CD4-positive, alpha-beta T cell treated with Interleukin-10 for 1 hour (primary cell): ENCODE measurements around the gene FAF1.
A peak's percentile ranks its signal among the peaks of the same experiment; 100 is the strongest.
"Not testable (repeated sequence)": the region's sequence is repeated elsewhere in the genome, so short reads cannot be mapped to it uniquely, and the experiment has no call there.

Experiments
- DNase-seq: peaks from one replicate; pipeline ENCODE4 v3.0.0-alpha.2; 2020

The FAF1 gene

DNA sequence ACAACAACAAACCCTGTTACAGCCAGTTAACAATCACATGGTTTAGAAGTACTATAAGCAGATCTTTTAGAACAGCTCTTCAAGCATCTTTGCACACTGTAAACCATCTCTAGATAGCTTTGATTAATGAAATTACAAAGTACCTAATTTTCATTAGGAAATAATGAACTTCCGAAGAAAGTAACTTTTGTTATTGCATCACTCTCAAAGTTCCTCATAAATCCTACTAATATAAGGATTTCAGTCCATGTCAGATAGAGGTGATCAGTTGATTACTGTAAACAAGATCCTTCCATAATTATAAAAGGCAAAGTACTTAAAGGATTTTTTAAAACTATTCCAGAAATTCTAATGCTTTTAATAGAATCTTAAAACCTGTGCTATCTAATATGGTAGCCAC is 58.2 kb downstream of the FAF1 start:
- no peak for DNase-seq

DNA sequence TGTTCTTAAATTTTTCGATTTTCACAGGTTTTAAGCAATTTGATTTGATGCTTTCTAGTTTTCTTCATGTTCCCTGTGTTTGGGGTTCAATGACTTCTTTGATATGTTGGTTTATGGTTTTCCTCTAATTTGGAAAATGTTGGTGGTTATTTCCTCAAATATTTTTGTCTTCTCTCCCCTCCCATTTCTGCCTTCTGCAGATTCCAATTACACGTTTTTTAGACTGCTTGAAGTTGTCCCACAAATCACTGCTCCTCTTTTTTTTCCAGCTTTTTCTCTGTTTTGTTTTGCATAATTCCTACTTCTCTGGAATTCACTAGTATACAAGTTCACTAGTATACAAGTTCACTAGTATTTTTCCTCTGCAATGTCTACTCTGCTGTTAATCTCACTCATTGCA is 61.3 kb downstream of the FAF1 start:
- no peak for DNase-seq

DNA sequence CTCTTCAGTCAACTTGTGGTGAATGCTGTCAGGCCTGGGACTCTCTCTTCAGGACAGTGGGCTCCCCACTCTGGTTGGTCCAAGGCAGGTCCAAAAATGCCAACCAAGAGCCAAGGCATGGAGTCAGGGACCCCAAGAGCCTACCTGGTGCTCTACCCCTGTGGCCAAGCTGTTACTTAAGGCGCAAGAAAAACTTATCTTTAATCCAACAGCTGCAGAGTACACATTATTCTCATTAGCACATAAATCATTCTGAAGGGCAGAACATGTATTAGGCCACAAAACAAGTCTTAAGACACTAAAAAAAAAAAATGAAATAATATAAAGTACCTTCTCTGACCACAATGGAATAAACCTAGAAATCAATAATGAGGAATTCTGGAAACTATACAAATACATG is 65.7 kb downstream of the FAF1 start:
- no peak for DNase-seq

DNA sequence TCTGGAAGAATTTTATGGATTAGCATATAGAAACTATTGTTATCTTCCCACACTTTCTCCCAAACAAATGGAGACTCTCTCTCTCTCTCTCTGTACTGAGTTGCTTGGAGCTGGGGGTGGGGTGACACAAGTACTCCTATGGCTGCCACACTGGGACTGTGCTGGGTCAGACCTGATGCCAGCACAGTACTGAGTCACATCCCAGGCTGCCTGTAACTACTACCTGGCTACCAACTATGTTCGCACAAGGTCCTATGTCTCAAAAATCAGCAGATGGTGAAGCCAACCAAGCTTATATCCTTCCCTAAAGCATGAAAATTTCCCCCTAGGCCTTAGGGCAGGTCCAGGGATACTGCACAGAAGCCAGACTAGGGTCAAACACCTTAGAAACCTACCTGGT is 66.6 kb downstream of the FAF1 start:
- no peak for DNase-seq

DNA sequence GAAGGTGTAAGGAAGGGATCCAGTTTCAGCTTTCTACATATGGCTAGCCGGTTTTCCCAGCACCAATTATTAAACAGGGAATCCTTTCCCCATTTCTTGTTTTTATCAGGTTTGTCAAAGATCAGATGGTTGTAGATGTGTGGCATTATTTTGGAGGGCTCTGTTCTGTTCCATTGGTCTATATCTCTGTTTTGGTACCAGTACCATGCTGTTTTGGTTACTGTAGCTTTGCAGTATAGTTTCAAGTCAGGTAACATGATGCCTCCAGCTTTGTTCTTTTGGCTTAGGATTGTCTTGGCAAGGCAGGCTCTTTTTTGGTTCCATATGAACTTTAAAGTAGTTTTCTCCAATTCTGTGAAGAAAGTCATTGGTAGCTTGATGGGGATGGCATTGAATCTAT is 72.5 kb downstream of the FAF1 start:
- not testable (repeated sequence) for DNase-seq

DNA sequence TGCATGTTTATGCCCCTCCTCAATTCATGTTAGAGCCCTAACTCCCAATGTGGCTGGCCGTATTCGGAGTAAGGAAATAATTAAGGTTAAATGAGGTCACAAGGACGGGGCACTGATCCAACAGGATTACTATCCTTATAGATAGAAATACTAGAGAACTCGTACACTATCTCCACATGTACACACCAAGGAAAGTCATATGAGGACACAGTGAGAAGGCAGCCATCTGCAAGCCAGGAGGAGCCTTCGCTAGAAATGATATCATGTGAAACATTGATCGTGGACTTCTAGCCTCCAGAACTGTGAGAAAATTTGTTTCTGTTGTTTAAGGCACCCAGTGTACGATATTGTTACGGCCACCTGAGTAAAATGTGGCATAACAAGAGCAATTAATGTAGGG is 79.7 kb downstream of the FAF1 start:
- no peak for DNase-seq

DNA sequence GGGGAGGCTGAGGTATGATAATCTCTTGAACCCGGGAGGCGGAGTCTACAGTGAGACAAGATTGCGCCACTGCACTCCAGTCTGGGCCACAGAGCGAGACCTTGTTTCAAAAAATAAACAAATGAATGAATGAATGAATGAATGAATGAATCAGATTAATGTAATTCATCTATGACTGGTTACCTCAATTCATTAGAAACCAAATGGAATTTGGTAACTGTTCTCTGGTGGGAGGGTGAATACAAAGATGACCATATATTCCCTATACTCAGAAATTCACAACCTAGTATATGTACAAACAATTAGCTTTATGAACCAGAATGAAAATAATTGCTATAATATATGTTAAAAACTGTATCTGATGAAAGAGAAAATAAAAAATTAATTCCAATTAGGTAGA is 80.9 kb downstream of the FAF1 start:
- no peak for DNase-seq

DNA sequence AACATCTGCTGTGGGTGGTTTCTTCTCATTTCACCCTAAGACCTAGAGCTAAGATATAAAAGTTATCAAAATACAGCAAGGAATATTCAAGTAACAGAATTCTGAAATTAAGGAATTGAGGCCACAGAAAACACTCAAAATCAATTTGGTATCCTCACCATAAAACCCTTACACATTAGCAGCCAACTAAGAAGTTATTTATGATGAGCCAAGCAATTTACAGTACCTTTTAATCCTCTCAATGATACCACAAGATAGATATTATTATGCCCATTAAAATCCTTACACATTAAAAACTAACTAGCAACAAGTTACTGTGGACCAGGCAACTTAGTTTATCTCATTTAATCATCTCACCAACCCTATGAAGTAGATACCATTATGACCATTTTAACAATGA is 81.6 kb downstream of the FAF1 start:
- DNase-seq: no peak

DNA sequence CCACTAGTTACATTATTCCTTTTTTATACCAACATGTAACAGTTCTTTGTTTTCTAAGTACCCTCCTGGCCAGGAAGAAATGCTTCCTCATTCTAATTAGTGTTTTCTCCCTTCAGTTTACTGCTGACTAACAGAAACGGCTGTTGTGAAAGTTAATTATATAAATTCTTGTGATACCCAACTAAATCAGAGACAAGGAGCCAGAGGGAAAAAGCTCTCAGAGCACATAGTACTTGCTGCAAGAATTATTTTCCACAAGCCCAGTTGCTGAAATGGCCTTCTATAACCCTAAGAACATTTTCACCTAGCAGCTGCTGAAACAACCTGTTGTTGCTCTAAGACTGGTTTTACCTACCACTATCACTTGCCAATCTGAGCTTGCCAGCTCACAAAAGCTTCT is 82.4 kb downstream of the FAF1 start:
- no peak for DNase-seq

DNA sequence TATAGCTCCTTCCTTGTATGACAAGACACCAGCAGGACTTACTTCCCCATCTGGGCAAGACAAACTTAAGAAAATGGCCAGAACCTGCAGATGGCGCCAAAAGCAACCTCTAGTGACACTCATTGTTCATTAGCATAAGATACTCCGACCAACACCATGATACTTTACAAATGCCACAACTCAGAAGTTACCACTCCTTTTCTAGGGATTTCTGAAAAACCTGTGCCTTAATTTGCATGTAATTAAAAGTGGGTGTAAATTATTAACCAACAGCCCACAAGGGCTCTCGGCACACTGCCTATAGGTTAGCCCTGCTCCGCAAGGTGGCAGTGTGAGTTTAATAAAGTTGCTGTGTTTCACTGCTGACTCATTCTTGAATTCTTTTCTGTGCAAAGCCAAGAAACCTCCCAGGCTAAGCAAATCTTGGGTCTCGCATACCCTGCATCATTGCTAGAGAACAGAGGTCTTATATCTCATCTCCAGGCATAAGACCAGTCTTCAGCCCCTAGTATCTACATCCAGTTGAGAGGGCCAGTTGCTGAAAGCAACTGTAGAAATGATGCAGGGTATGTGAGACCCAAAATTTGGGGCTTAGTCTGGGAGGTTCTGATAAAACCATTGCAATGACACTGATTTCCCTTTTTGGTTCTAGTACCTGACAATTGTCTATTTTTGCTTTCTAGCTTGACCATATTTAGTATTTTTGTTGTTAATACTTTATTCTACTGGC is 86.4 kb downstream of the FAF1 start:
- peak; percentile 68 for DNase-seq

DNA sequence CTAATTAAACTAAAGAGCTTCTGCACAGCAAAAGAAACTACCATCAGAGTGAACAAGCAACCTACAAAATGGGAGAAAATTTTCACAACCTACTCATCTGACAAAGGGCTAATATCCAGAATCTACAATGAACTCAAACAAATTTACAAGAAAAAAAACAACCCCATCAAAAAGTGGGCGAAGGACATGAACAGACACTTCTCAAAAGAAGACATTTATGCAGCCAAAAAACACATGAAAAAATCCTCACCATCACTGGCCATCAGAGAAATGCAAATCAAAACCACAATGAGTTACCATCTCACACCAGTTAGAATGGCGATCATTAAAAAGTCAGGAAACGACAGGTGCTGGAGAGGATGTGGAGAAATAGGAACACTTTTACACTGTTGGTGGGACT is 95.2 kb downstream of the FAF1 start:
- DNase-seq: not testable (repeated sequence)

DNA sequence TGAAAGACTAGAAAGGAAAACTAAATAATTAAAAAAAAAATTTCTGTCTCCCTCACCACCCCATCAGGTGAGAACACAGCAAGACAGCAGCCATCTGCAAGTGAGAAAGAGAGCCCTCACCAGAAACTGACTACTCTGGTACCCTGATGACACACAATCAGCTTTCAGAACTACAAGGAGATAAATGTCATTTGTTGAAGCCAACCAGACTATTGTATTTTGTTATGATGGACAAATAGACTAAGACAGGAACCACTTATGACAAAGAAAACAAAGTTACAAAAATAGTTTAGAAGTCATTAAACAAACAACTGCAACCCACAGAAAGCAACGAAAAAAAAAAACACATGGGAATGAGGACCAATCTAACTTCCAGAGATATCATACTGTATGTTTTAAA is 98.3 kb downstream of the FAF1 start:
- no peak for DNase-seq

DNA sequence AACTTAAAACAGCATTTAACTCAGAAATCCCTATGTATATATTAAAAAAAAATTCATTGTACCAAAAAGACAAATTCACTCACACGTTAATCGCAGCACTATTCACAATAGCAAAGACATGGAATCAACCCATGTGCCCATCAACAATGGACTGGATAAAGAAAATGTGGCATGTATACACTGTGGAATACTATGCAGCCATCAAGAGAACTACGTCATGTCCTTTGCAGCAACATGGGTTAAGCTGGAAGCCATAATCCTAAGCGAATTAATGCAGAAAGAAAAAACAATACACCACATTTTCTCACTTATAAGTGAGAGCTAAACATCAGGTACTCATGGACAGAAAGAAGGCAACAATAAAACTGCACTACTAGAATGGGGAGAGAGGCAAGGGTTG is 99.4 kb downstream of the FAF1 start:
- no peak for DNase-seq

DNA sequence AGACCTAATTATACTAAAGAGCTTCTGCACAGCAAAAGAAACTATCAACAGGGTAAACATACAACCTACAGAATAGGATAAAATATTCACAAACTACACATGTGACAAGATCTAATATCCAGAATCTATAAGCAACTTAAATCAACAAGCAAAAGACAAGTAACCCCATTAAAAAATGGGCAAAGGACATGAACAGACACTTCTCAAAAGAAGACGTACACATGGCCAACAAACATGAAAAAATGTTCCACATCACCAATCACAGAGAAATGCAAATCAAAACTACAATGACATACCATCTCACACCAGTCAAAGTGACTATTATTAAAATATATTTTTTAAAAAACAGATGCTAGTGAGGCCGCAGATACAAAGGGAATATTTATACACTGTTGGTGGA is 99.8 kb downstream of the FAF1 start:
- no peak for DNase-seq

DNA sequence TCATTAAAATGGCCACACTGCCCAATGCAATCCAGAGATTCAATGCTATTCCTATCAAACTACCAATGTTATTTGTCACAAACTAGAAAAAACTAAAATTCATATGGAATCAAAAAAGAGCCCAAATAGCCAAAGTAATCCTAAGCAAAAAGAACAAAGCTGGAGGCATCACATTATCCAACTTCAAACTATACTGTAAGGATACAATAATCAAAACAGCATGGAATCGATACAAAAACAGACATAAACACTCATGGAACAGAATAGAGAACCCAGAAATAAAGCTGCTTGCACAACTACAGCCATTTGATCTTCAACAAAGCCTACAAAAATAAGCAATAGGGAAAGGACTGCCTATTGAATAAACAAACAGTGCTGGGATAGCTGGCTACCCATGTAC is 100.4 kb downstream of the FAF1 start:
- no peak for DNase-seq

DNA sequence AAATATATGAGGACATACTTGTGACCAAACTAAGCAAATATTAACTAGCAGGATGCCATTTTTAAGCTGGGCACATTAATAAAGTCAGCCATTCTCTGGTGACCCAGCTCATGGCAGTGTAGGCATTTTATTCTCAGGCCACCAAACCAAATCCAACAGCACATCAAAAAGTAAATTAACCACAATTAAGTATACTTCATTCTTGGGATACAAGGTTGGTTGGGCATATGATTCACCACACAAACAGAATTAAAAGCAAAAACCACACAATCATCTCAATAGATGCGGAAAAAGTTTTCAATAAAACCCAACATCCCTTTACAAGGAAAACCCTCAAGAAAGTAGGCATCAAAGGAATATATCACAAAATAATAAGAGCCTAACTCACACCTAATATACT is 101.3 kb downstream of the FAF1 start:
- no peak for DNase-seq

DNA sequence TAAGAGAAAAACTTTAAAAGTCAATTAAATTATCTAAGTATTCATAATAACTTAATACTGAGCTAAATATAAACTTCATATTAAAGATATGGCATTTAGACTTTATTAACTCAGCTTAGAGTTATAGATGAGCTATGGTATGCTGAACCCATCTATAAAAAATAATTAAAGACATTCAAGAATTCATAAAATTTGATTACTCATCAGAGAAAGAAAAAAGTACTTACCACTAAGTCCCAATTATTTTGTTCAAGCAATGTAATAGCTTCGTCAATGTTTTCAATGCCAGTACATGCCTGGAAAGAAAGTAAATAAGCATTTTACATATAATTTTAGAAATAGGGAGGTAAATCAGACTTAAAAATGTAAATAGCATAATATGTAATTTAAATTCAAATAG is 102.4 kb downstream of the FAF1 start:
- no peak for DNase-seq

DNA sequence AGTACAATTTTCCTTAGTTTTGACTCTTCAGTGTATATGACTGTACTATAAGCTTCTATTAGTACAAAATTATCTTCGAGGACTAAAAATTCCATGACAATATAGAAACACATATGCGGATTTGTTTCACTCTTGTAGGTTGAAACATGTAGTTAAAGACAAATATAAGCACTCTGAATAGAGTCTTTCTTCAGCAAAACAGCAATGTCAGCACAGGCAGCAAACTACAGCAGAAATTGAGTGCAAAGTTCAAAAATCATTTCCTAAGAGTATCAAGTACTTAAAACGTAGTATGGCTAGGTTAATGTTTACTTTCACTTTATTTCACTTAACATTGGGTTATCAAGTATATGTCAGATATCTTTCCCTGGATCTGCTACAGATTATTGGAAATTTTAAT is 106.7 kb downstream of the FAF1 start:
- DNase-seq: no peak

DNA sequence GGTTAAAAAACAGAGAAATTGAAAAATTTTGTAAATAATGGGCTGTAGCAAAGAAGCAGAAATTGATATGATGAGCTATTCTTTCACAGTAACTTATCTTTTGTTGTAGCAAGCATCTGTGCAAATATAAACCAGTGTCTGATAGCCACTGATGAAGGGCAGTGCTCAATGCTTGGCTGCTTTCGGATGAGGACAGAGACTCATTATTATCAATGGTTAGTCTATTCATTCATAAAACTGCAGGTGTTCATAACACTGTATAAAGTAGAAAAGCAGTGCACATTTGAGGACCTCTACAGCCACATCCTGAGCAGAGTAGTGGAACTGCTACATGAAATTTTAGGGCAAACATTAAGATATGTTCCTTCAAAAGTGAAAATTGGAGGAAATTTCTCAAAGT is 107.2 kb downstream of the FAF1 start:
- no peak for DNase-seq

DNA sequence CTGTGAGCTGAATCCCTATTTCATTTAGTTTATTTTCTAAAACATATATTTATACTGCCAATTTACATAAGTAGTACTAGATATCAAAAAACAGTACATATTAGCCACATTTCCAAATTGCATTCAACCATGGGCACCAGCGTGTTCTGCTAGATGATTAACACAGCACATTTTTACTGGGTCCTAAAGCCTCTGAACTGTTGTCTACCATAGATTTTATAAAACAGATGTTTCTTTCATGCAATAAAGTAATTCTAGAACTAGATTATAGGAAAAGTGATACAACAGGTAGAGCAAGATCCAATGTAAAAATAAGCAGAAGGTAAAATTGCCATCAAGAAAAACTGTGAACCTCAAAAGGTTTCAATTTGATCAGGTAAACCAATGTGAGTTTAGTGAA is 108.6 kb downstream of the FAF1 start:
- DNase-seq: no peak

DNA sequence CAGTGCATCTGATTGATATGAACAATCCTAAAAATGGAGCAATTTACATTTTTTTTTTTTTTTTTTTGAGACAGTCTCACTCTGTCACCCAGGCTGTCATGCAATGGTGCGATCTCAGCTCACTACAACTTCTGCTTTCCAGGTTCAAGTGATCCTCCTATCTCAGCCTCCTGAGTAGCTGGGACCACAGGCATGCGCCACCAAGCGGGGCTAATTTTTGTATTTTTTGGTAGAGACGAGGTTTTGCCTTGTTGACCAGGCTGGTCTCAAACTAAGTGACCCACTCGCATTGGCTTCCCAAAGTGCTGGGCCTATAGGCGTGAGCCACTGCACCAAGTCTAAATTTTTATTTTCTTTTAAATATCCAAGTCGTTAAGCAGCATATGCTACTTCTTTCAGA is 109.0 kb downstream of the FAF1 start:
- no peak for DNase-seq

DNA sequence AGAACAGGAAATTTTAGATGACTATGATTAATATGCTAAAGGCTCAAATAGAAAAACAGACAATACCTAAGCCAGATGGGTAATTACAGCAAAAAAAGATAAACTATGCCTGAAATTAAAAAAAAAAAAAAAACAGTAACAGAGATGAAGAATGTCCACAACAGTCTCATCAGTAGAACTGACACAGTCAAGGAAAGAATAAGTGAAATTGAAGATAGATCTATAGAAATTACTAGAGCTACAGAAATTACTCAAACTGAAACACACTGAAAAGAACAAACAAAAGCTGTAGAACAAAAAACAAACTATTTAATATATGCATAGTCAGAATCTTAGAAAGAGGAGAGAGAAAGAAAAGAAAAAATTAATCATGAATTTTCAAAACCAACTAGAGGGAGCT is 112.8 kb downstream of the FAF1 start:
- DNase-seq: no peak

DNA sequence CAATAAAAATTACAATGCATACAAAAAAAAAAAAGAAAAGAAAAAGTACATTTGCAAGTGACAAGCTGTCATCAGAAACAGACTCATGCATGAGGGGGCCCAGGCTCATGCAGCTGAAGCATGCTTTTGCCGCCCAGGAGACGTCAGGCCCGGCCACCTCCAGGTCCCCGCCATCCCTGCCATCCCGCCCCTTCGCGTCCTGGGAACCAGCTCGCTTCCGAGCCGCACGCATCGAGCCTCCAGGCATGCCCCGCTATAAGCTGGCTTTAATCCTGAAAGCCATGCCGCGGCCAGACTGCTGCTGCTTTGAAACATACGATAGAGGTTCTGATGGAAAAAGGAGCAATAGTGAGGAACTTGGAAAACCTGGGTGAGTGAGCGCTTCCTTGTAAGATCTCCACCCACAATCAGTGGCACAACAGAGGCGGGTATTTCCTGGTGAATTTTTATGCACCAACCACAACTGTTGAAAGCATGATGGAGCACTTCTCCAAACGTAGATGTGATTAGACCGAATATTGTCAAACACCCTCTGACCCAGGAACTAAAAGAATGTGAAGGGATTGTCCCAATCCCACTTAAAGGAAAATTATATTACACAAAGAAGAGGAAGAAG is 113.7 kb downstream of the FAF1 start:
- no peak for DNase-seq

DNA sequence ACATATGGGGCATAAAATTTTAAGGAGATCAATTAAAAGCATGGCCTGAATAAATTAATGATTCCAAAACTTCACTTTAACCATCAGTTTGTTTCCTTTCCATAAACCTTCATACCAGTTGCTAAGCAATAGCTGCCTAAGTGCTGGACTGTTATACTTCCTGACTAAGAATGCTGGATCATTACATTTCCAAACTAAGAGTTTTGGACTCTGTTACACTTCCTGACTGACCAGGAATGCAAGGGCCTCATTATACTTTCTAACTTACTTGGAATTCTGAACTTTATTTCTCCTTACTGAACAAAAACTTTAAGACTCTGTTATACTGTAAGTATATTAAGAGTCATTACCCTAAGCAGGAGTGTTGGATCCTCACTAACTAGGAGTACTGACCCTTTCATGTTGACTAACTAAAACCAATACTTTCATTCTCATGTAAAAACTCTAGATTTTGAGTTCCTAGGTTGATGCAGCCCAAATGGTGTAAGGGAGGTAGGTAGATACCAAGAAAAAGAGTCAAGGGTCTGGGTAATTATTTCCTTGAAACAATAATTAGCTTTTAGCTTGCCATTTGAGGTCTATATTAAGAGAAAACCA is 118.2 kb downstream of the FAF1 start:
- DNase-seq: no peak

DNA sequence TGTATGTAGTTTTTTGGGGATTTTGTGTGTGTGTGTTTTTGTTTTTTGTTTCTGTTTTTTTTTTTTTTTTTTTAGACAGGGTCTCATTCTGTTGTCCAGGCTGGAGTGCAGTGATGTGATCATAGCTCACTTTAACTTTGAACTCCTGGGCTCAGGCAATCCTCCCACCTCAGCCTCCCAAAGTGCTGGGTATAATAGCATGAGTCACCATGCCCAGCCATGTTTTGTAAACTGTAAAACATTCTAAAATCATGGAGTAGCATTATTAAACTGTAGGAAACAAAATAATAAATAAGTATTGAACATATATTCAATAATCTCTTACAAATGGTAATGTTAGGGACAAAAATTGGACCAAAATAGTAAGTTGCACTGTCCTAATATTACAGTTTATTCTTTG is 124.0 kb downstream of the FAF1 start:
- DNase-seq: no peak
